ENCODE results near the gene ALG13. TPM values are rescaled to one million over a fixed set of nuclear protein-coding genes. Genes with fewer than 3 reads are reported as not detected.

The ALG13 gene
- total and polyA plus RNA-seq, 10 of the 15 experiments (the other 5 are each of a cell fraction or from before 2014, with no cell fraction given), result 30.5 to 119 (median 51.1) TPM

- TF ChIP-seq E2F4 (IDR thresholded peaks at IDR 0.05; ENCODE audit: low read depth, low read length), result no peak
- TF ChIP-seq JUNB (IDR thresholded peaks at IDR 0.05), result no peak
- no peak for TF ChIP-seq CHD4 (IDR thresholded peaks at IDR 0.05)
- TF ChIP-seq ZNF217 (IDR thresholded peaks at IDR 0.05), result no peak
- no peak for TF ChIP-seq ZNF274 (IDR thresholded peaks at IDR 0.05; ENCODE audit: insufficient read depth, insufficient read length)
- TF ChIP-seq CBX3 (IDR thresholded peaks at IDR 0.05; ENCODE audit: borderline replicate concordance, low read depth), result no peak
- TF ChIP-seq RB1 (IDR thresholded peaks at IDR 0.05; ENCODE audit: borderline replicate concordance), result no peak
- TF ChIP-seq, protein P1, sequence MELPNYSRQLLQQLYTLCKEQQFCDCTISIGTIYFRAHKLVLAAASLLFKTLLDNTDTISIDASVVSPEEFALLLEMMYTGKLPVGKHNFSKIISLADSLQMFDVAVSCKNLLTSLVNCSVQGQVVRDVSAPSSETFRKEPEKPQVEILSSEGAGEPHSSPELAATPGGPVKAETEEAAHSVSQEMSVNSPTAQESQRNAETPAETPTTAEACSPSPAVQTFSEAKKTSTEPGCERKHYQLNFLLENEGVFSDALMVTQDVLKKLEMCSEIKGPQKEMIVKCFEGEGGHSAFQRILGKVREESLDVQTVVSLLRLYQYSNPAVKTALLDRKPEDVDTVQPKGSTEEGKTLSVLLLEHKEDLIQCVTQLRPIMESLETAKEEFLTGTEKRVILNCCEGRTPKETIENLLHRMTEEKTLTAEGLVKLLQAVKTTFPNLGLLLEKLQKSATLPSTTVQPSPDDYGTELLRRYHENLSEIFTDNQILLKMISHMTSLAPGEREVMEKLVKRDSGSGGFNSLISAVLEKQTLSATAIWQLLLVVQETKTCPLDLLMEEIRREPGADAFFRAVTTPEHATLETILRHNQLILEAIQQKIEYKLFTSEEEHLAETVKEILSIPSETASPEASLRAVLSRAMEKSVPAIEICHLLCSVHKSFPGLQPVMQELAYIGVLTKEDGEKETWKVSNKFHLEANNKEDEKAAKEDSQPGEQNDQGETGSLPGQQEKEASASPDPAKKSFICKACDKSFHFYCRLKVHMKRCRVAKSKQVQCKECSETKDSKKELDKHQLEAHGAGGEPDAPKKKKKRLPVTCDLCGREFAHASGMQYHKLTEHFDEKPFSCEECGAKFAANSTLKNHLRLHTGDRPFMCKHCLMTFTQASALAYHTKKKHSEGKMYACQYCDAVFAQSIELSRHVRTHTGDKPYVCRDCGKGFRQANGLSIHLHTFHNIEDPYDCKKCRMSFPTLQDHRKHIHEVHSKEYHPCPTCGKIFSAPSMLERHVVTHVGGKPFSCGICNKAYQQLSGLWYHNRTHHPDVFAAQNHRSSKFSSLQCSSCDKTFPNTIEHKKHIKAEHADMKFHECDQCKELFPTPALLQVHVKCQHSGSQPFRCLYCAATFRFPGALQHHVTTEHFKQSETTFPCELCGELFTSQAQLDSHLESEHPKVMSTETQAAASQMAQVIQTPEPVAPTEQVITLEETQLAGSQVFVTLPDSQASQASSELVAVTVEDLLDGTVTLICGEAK (IDR thresholded peaks at IDR 0.05; ENCODE audit: borderline replicate concordance), result no peak
- TF ChIP-seq ZBTB4 (CRISPR knock-in tag; IDR thresholded peaks at IDR 0.05), result no peak
- TF ChIP-seq, protein P2, sequence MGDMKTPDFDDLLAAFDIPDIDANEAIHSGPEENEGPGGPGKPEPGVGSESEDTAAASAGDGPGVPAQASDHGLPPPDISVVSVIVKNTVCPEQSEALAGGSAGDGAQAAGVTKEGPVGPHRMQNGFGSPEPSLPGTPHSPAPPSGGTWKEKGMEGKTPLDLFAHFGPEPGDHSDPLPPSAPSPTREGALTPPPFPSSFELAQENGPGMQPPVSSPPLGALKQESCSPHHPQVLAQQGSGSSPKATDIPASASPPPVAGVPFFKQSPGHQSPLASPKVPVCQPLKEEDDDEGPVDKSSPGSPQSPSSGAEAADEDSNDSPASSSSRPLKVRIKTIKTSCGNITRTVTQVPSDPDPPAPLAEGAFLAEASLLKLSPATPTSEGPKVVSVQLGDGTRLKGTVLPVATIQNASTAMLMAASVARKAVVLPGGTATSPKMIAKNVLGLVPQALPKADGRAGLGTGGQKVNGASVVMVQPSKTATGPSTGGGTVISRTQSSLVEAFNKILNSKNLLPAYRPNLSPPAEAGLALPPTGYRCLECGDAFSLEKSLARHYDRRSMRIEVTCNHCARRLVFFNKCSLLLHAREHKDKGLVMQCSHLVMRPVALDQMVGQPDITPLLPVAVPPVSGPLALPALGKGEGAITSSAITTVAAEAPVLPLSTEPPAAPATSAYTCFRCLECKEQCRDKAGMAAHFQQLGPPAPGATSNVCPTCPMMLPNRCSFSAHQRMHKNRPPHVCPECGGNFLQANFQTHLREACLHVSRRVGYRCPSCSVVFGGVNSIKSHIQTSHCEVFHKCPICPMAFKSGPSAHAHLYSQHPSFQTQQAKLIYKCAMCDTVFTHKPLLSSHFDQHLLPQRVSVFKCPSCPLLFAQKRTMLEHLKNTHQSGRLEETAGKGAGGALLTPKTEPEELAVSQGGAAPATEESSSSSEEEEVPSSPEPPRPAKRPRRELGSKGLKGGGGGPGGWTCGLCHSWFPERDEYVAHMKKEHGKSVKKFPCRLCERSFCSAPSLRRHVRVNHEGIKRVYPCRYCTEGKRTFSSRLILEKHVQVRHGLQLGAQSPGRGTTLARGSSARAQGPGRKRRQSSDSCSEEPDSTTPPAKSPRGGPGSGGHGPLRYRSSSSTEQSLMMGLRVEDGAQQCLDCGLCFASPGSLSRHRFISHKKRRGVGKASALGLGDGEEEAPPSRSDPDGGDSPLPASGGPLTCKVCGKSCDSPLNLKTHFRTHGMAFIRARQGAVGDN (IDR thresholded peaks at IDR 0.05), result no peak
- TF ChIP-seq HDAC6 (IDR thresholded peaks at IDR 0.05; ENCODE audit: unreplicated experiment), result no peak
Measured at GRCh38 chrX:111687305-111687704, 6.3 kb downstream of the ALG13 start (continued).
